ENCODE measurements around the gene TMEM221. TPM values are rescaled to one million over a fixed set of nuclear protein-coding genes. Genes with fewer than 3 reads are reported as not detected.

TMEM221 gene
- total RNA-seq, 2 donors from 2014 or later: not detected

DNA sequence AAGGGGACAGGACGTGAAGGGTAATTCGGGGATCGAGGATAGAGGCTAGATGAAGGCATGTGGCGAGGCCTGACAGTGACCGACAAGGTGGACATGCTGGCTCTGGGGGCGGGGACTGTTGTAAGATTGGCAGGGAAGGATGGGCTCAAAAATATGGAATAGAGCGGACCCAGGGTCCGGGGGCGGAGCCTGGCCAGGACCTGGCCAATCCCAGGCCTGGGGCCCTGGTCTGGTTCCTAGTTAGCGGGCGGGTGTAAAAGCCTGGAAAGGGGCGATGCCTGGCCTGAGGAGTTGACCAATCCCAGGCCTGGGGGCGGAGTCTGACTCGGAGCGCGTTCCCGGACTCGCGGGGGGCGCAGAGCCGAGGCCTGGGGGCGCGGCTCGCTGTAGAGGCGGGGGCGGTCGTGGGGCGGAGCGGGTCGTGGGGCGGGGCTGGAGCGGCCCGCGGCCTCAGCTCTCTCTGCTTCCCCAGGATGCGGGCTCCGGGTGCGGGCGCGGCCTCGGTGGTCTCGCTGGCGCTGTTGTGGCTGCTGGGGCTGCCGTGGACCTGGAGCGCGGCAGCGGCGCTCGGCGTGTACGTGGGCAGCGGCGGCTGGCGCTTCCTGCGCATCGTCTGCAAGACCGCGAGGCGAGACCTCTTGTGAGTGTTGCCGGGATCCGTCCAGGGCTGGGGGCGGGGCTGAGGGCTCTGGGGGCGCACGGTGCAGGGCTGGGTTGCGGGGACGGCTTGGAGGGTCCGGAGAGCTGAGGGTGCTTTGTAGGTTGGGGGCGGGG is 21.8 kb upstream of the TMEM221 start, which contains the start of gene SLC27A1:
Gene SLC27A1, plus strand, starts transcription at position 457 of the 774 bp plus-strand sequence. Its CDS starts 17 bp downstream, at position 474.
- H3K27ac ChIP-seq: peak within 1 kb of the TSS; percentile 79 to 81
- peak within 1 kb of the TSS; percentile 84 for H3K4me3 ChIP-seq
- peak; percentile 97 for DNase-seq (ENCODE audit: low spot score)
- H3K9me3 ChIP-seq: no peaks in the 10 kb centered on the region
- TF ChIP-seq, protein P1, sequence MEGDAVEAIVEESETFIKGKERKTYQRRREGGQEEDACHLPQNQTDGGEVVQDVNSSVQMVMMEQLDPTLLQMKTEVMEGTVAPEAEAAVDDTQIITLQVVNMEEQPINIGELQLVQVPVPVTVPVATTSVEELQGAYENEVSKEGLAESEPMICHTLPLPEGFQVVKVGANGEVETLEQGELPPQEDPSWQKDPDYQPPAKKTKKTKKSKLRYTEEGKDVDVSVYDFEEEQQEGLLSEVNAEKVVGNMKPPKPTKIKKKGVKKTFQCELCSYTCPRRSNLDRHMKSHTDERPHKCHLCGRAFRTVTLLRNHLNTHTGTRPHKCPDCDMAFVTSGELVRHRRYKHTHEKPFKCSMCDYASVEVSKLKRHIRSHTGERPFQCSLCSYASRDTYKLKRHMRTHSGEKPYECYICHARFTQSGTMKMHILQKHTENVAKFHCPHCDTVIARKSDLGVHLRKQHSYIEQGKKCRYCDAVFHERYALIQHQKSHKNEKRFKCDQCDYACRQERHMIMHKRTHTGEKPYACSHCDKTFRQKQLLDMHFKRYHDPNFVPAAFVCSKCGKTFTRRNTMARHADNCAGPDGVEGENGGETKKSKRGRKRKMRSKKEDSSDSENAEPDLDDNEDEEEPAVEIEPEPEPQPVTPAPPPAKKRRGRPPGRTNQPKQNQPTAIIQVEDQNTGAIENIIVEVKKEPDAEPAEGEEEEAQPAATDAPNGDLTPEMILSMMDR (IDR thresholded peaks at IDR 0.05): no peak
- ATAC-seq (ENCODE audit: insufficient number of reproducible peaks, low FRiP score, low read depth): peak; percentile 80
- no peaks in the 10 kb centered on the region for H3K36me3 ChIP-seq
- peaks cover 21 to 29% of the 10 kb centered on the region in 2 donors for H3K4me1 ChIP-seq (ENCODE audit: control insufficient read depth in 1 of 2, low read depth in 2 of 2)
- H3K27me3 ChIP-seq (replicated peaks; ENCODE audit: insufficient read depth): no peaks in the 10 kb centered on the region

DNA sequence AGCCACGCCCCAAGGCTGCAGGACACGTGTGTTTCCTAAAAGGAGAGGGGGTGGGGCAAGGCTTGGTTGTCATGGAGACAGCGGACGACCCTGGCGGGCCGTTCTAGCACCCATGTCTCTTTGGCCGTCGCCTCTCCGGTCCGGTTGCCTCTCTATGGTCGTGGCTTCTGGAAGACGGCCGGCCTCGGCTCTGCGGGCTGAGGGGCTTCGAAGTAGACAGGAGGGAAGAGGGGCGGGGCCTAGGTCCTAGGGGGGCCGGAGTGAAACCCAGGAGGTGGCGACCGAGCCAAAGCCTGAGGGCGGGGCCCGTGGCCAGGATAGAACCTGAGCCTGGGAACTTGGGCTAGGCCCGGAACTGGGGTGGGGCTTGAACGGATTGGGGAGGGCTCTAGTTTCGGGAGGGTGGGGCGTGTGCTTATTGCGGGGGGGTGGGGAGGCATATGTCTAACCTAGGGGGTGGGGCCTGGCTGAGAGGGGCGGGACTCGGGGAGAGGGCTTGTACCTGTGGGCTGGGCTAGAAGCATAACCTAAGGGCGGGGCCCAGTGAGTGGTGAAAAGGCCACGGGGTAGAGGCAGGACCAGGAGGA is 21.1 kb upstream of the TMEM221 start:
- TF ChIP-seq, protein P1 (IDR thresholded peaks at IDR 0.05): no peak
- peaks cover 16 to 25% of the 10 kb centered on the region in 2 donors for H3K4me1 ChIP-seq (ENCODE audit: control insufficient read depth in 1 of 2, low read depth in 2 of 2)
- ATAC-seq (ENCODE audit: insufficient number of reproducible peaks, low FRiP score, low read depth): peak; percentile 64

DNA sequence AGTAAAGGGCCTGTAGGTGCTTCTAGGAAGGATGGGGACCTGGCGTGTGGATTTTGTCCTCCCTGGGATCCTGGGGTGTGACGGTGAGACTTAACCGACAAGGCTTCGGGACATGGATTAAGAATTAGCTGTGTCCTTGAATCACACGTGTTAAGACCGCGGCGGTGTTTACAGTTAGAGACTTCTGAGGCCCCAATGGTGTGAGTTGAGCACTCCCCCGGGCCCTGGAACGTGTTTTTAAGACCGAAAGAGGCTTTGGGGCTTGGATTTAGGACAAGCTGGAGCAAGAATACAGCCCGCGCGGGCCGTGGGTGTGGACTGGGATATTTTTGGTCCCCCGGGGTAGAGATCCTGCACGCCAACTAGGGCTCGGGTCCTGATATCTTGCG is 20.6 kb upstream of the TMEM221 start:
- H3K36me3 ChIP-seq: no peaks in the 10 kb centered on the region
- DNase-seq (ENCODE audit: low spot score) (no peak), ATAC-seq (ENCODE audit: insufficient number of reproducible peaks, low FRiP score, low read depth) (peak; percentile 3)
- peak overlapping the region; percentile 84 for H3K4me3 ChIP-seq
- TF ChIP-seq, protein P1 (IDR thresholded peaks at IDR 0.05): no peak
- no peaks in the 10 kb centered on the region for H3K27me3 ChIP-seq (replicated peaks; ENCODE audit: insufficient read depth)
- peak overlapping the region; percentile 79 to 81 for H3K27ac ChIP-seq
- no peaks in the 10 kb centered on the region for H3K9me3 ChIP-seq
- H3K4me1 ChIP-seq (ENCODE audit: control insufficient read depth in 1 of 2, low read depth in 2 of 2): peaks cover 16 to 25% of the 10 kb centered on the region in 2 donors

More for the DNA sequence above, 21.1 kb upstream of the TMEM221 start:
- DNase-seq (ENCODE audit: low spot score): peak; percentile 99
- Histone ChIP-seq H3K36me3 (no peaks in the 10 kb centered on the region), H3K9me3 (no peaks in the 10 kb centered on the region), H3K27me3 (replicated peaks; ENCODE audit: insufficient read depth) (no peaks in the 10 kb centered on the region), H3K4me3 (peak overlapping the region; percentile 84), H3K27ac (peak overlapping the region; percentile 79 to 81)

DNA sequence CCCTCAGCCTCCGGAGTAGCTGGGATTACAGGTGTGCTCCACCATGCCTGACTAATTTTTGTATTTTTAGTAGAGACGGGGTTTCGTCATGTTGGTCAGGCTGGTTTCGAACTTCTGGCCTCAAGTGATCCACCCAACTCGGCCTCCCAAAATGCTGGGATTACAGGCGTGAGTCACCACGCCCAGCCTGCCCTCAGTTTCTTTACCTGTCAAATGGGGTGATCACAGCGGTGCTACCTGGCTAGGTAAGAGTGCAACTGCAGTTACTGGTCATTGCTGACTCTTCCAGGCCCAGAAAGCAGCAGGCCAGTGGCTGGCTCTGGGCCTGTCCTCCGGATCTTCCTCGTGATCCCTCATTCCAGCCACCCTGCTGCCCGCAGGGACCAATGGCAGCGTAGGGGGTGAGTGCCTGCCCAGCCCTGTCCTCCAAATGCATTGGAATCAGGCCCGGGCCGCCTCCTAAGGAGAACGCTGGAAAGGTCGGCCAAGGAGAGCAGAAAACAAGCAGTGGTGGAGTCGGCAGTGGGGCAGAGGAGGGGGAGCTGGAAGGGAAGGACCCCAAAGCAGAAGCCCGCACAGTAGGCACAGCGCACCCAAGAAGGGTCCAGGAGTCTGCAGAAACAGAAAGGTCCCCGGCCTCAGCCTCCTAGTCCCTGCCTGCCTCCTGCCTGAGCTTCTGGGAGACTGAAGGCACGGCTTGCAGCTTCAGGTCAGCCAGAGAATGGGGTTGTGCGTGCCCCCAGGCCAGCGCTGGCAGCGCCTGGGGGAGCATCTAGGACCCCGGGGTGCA is 20.0 kb upstream of the TMEM221 start:
- peak overlapping the region; percentile 79 to 81 for H3K27ac ChIP-seq
- H3K27me3 ChIP-seq (replicated peaks; ENCODE audit: insufficient read depth): no peaks in the 10 kb centered on the region
- peak overlapping the region; percentile 84 for H3K4me3 ChIP-seq
- DNase-seq (ENCODE audit: low spot score): no peak
- H3K9me3 ChIP-seq: no peaks in the 10 kb centered on the region
- H3K4me1 ChIP-seq (ENCODE audit: control insufficient read depth in 1 of 2, low read depth in 2 of 2): peaks cover 16 to 25% of the 10 kb centered on the region in 2 donors
- ATAC-seq (ENCODE audit: insufficient number of reproducible peaks, low FRiP score, low read depth): no peak
- TF ChIP-seq, protein P1 (IDR thresholded peaks at IDR 0.05): no peak
- H3K36me3 ChIP-seq: no peaks in the 10 kb centered on the region

Measured in thoracic aorta (tissue), 2 donors.